ENCODE measurements around the gene MIB2.

MIB2 gene

DNA sequence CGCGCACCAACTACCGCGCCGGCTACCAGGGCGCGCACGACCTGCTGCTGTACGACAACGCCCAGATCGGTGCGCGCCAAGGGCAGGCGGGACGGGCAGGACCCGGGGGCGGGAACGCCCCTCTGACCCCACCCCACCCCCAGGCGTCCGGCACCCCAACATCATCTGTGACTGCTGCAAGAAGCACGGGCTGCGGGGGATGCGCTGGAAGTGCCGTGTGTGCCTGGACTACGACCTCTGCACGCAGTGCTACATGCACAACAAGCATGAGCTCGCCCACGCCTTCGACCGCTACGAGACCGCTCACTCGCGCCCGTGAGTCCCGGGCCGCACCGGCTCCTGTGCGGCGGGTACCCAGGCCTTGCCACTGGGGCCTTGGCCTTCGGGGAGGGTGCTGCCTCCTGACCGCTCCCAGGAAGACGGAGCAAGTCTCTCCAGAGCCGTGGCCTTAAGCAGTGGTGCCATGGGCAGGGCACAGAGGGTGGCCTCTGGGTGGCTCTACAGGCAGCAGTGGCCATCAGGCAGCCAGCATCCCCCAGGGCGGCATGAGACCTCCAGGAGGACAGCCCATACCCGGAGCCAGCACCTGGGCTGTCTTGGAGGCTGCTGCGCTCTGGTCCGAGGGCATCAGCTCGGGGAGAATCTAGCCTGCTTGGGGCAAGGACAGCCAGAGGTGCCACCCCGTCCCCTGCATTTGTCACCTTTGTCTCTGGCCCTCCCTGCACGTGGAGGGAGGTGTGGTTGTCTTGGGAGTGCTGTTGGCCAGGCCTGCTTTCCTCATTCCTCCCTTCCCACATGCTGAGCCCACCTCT lies 8.5 kb downstream of the MIB2 start:
- H3K4me3 ChIP-seq (ENCODE audit: control insufficient read depth, low read depth, low read length) = no peak overlapping the region
- TF ChIP-seq, protein P1, sequence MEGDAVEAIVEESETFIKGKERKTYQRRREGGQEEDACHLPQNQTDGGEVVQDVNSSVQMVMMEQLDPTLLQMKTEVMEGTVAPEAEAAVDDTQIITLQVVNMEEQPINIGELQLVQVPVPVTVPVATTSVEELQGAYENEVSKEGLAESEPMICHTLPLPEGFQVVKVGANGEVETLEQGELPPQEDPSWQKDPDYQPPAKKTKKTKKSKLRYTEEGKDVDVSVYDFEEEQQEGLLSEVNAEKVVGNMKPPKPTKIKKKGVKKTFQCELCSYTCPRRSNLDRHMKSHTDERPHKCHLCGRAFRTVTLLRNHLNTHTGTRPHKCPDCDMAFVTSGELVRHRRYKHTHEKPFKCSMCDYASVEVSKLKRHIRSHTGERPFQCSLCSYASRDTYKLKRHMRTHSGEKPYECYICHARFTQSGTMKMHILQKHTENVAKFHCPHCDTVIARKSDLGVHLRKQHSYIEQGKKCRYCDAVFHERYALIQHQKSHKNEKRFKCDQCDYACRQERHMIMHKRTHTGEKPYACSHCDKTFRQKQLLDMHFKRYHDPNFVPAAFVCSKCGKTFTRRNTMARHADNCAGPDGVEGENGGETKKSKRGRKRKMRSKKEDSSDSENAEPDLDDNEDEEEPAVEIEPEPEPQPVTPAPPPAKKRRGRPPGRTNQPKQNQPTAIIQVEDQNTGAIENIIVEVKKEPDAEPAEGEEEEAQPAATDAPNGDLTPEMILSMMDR (IDR thresholded peaks at IDR 0.05; ENCODE audit: control insufficient read depth, insufficient read depth, low read depth, low read length, missing control alignments) = no peak
- no peak for DNase-seq (ENCODE audit: low read depth)

DNA sequence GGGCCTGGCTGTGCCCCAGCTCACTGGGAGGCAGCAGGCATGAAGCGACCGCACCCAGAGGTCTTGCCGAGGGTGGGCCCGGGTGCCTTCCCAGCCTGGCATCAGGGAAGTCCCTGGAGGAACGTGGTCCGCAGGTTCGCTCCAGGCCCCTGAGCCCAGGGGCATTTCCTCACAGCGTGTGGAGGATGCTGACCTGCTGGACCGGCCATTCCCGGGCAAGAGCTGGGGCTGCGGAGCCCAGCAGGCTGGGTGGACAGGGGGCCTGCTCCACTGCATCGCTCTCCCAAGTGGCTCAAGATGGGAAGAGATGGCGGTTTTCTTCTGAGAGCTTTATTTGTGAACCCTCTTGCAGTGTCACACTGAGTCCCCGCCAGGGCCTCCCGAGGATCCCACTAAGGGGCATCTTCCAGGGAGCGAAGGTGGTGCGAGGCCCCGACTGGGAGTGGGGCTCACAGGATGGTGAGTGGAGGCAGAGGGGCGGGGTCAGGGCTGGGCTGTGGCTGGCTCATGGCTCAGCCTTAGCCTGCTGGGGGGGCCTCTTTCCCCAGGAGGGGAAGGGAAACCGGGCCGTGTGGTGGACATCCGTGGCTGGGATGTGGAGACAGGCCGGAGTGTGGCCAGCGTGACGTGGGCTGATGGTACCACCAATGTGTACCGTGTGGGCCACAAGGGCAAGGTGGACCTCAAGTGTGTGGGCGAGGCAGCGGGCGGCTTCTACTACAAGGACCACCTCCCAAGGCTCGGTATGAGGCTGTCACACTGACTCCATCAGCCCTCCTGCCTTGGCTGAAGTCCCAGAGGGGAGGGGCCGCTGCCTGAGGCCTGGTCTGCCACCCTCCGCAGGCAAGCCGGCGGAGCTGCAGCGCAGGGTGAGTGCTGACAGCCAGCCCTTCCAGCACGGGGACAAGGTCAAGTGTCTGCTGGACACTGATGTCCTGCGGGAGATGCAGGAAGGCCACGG lies 9.4 kb downstream of the MIB2 start:
- no peak for DNase-seq (ENCODE audit: low read depth)
- no peak overlapping the region for H3K4me3 ChIP-seq (ENCODE audit: control insufficient read depth, low read depth, low read length)
- TF ChIP-seq, protein P1 (IDR thresholded peaks at IDR 0.05; ENCODE audit: control insufficient read depth, insufficient read depth, low read depth, low read length, missing control alignments) = no peak

DNA sequence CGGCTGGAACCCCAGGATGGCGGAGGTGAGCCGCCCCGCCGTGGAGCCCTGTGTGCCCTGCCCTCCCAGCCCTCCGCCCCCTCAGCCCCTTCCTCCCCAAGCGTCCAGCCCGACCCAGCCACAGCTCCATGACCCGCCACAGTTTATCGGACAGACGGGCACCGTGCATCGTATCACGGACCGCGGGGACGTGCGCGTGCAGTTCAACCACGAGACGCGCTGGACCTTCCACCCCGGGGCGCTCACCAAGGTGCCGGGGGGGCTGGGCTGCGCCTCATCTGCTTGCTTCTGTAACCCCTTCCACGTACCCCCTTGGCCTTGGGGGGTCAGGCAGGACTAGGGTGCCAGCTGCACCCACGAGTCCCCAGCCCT lies 10.1 kb downstream of the MIB2 start:
- TF ChIP-seq, protein P1 (IDR thresholded peaks at IDR 0.05; ENCODE audit: control insufficient read depth, insufficient read depth, low read depth, low read length, missing control alignments) = no peak
- H3K4me3 ChIP-seq (ENCODE audit: control insufficient read depth, low read depth, low read length) = no peak overlapping the region
- DNase-seq (ENCODE audit: low read depth) = no peak

DNA sequence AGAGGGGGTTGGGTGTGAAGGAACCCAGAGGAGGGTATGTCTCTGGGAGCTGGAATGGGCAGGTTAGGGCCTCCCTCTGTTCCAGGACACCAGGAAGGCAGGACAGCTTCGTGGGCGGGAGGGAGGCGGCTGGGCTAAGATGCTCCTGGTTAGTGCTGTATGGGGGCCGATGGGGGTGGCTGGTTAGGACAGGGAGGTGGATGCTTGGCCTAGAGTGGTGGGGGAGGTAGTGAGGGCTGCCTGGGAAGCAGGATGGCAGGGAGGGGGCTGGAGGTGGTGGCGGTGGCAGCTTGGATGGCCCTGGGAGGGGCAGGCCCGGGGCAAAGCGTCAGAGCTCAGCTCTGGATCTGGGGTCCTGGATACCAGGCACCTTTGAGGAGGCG lies 10.5 kb downstream of the MIB2 start:
- no peak for DNase-seq (ENCODE audit: low read depth)
- no peak overlapping the region for H3K4me3 ChIP-seq (ENCODE audit: control insufficient read depth, low read depth, low read length)
- TF ChIP-seq, protein P1 (IDR thresholded peaks at IDR 0.05; ENCODE audit: control insufficient read depth, insufficient read depth, low read depth, low read length, missing control alignments) = no peak

DNA sequence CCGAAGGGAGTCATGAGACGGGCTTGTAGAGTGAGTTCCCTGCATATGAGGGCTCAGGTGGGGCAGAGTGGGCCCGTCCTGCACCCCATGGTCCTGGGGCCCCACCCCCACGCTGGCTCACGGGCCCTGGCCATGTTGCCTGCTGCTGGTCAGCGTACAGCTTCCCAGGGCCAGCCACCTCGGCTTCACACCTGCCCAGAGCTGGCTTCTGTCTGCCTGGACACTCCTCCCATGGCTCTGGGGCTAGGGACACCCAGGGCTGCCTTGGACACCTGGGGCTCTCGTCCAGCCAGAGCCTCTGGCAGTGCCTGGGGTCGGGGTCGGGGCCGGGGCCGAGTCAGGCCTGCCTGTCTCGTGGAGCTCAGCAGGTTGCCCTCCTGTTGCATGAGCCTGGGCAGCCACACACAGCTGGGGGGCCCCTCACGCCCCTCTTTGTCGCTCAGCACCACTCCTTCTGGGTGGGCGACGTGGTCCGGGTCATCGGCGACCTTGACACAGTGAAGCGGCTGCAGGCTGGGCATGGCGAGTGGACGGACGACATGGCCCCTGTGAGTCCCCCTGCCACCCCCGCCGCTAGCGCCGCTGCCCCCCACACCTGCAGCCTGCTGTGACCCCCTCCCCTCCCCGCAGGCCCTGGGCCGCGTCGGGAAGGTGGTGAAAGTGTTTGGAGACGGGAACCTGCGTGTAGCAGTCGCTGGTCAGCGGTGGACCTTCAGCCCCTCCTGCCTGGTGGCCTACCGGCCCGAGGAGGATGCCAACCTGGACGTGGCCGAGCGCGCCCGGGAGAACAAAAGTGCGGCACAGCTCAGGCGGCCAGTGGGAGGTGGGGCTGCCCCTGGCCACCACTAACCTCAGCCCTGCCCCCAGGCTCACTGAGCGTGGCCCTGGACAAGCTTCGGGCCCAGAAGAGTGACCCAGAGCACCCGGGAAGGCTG lies 11.2 kb downstream of the MIB2 start:
- TF ChIP-seq, protein P1 (IDR thresholded peaks at IDR 0.05; ENCODE audit: control insufficient read depth, insufficient read depth, low read depth, low read length, missing control alignments) = no peak
- no peak overlapping the region for H3K4me3 ChIP-seq (ENCODE audit: control insufficient read depth, low read depth, low read length)
- no peak for DNase-seq (ENCODE audit: low read depth)
